WTC11 (cell line): Measurements from ENCODE around the gene STAT3.

Source experiments
- CBFB ChIP-seq: sonication (generic); formaldehyde crosslinking; IDR thresholded peaks from 2 replicates; pipeline ENCODE4 v1.8.1; 2022; ENCODE audit warnings: mild to moderate bottlenecking, low read depth, missing genetic modification reagents
- FOXJ3 ChIP-seq: sonication (generic); formaldehyde crosslinking; IDR thresholded peaks from 2 replicates; pipeline ENCODE4 v1.9.0; 2021; ENCODE audit warnings: missing genetic modification reagents, mild to moderate bottlenecking, borderline replicate concordance
- FOXP1 ChIP-seq: sonication (generic); formaldehyde crosslinking; IDR thresholded peaks from 2 replicates; pipeline ENCODE4 v1.8.0; 2022; ENCODE audit warnings: missing genetic modification reagents, mild to moderate bottlenecking, moderate library complexity, borderline replicate concordance
- NFYB ChIP-seq: sonication (generic); formaldehyde crosslinking; conservative IDR thresholded peaks from 2 replicates; pipeline ENCODE4 v1.8.0; 2022; ENCODE audit warnings: low read depth, missing genetic modification reagents
- TF ChIP-seq, protein P1 (sequence below): sonication (generic); formaldehyde crosslinking; IDR thresholded peaks from 2 replicates; pipeline ENCODE4 v1.8.0; 2022; ENCODE audit warnings: mild to moderate bottlenecking, missing genetic modification reagents
- TF ChIP-seq, protein P2 (sequence below): fragments of 200-600 bp; IDR thresholded peaks from 2 replicates; pipeline ENCODE4 v1.8.0; 2022; ENCODE audit warnings: antibody characterized with exemption
- TF ChIP-seq, protein P3 (sequence below): sonication (generic); formaldehyde crosslinking; IDR thresholded peaks from 2 replicates; pipeline ENCODE4 v1.8.1; 2022; ENCODE audit warnings: low read depth, missing genetic modification reagents, borderline replicate concordance
- TF ChIP-seq, protein P4 (sequence below): sonication (generic); formaldehyde crosslinking; IDR thresholded peaks from 2 replicates; pipeline ENCODE4 v1.8.1; 2022; ENCODE audit warnings: low read depth, mild to moderate bottlenecking, moderate library complexity, missing genetic modification reagents, borderline replicate concordance
- TF ChIP-seq, protein P5 (sequence below): sonication (generic); formaldehyde crosslinking; IDR thresholded peaks from 2 replicates; pipeline ENCODE4 v1.8.1; 2023; ENCODE audit warnings: mild to moderate bottlenecking, missing genetic modification reagents, moderate library complexity

DNA sequence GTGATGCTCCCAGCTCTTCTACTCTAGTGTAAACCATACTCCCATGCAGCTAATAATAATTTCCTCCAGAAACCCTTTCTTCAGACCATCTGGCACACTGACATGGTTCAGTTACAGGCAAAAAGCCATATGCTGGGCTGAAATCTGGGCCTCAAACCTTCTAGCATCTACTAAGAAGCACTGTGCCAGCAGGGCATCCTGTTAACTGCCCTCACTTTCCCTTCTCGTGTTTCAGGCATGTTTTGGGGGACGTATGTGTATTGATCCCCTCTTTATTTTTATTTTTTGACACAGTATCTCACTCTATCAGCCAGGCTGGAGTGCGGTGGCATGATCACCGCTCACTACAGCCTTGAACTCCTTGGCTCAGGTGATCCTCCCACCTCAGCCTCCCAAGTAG, 66.7 kb downstream of the STAT3 start:
- TF ChIP-seq, protein P1, sequence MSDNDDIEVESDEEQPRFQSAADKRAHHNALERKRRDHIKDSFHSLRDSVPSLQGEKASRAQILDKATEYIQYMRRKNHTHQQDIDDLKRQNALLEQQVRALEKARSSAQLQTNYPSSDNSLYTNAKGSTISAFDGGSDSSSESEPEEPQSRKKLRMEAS (CRISPR knock-in tag): no peak
- TF ChIP-seq FOXJ3 (CRISPR knock-in tag) (no peak), CBFB (CRISPR knock-in tag) (no peak), NFYB (no peak), FOXP1 (CRISPR knock-in tag) (no peak)
- TF ChIP-seq, protein P2, sequence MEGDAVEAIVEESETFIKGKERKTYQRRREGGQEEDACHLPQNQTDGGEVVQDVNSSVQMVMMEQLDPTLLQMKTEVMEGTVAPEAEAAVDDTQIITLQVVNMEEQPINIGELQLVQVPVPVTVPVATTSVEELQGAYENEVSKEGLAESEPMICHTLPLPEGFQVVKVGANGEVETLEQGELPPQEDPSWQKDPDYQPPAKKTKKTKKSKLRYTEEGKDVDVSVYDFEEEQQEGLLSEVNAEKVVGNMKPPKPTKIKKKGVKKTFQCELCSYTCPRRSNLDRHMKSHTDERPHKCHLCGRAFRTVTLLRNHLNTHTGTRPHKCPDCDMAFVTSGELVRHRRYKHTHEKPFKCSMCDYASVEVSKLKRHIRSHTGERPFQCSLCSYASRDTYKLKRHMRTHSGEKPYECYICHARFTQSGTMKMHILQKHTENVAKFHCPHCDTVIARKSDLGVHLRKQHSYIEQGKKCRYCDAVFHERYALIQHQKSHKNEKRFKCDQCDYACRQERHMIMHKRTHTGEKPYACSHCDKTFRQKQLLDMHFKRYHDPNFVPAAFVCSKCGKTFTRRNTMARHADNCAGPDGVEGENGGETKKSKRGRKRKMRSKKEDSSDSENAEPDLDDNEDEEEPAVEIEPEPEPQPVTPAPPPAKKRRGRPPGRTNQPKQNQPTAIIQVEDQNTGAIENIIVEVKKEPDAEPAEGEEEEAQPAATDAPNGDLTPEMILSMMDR: no peak
- TF ChIP-seq, protein P3, sequence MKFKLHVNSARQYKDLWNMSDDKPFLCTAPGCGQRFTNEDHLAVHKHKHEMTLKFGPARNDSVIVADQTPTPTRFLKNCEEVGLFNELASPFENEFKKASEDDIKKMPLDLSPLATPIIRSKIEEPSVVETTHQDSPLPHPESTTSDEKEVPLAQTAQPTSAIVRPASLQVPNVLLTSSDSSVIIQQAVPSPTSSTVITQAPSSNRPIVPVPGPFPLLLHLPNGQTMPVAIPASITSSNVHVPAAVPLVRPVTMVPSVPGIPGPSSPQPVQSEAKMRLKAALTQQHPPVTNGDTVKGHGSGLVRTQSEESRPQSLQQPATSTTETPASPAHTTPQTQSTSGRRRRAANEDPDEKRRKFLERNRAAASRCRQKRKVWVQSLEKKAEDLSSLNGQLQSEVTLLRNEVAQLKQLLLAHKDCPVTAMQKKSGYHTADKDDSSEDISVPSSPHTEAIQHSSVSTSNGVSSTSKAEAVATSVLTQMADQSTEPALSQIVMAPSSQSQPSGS (CRISPR knock-in tag): no peak
- TF ChIP-seq, protein P4, sequence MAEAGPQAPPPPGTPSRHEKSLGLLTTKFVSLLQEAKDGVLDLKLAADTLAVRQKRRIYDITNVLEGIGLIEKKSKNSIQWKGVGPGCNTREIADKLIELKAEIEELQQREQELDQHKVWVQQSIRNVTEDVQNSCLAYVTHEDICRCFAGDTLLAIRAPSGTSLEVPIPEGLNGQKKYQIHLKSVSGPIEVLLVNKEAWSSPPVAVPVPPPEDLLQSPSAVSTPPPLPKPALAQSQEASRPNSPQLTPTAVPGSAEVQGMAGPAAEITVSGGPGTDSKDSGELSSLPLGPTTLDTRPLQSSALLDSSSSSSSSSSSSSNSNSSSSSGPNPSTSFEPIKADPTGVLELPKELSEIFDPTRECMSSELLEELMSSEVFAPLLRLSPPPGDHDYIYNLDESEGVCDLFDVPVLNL (CRISPR knock-in tag): no peak
- TF ChIP-seq, protein P5, sequence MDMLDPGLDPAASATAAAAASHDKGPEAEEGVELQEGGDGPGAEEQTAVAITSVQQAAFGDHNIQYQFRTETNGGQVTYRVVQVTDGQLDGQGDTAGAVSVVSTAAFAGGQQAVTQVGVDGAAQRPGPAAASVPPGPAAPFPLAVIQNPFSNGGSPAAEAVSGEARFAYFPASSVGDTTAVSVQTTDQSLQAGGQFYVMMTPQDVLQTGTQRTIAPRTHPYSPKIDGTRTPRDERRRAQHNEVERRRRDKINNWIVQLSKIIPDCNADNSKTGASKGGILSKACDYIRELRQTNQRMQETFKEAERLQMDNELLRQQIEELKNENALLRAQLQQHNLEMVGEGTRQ (CRISPR knock-in tag): no peak
